Fibroblast of lung (primary cell): Measurements from ENCODE around the gene ARMC9.

Experiments
- CTCF ChIP-seq, 2 donors: IDR thresholded peaks in 1 of 2; conservative IDR thresholded peaks in 1 of 2; 1 replicate in 1 of 2; 2 replicates in 1 of 2; pipeline ENCODE4 v1.5.1; 2011 to 2012; ENCODE audit warnings: low read length in 2 of 2, control low read depth in 1 of 2, inconsistent platforms in 1 of 2, low read depth in 1 of 2, mild to moderate bottlenecking in 1 of 2
- EZH2 ChIP-seq: IDR thresholded peaks from 2 replicates; pipeline ENCODE4 v1.5.1; 2012; ENCODE audit warnings: low read length, control low read depth, mild to moderate bottlenecking; ENCODE audit errors: missing control alignments

GRCh38 chr2:231364961-231365810, 166.8 kb downstream of the ARMC9 start:
- TF ChIP-seq CTCF (conservative IDR thresholded peaks at IDR 0.05 in 1 of 2, IDR thresholded peaks at IDR 0.05 in 1 of 2; ENCODE audit: low read depth in 1 of 2, low read length in 2 of 2): no peak
- TF ChIP-seq EZH2: no peak
